ENCODE results near the gene ACER2. TPM values are rescaled to one million over a fixed set of nuclear protein-coding genes. Genes with fewer than 3 reads are reported as not detected.
A peak's percentile ranks its signal among the peaks of the same experiment; 100 is the strongest.

Gene ACER2
- total RNA-seq (2.0 TPM), polyA plus RNA-seq (0.71 TPM)
- long read RNA-seq, donor 1: 0 reads
- long read RNA-seq, donor 2: 0 reads
- long read RNA-seq, donor 3: 0 reads
- long read RNA-seq, donor 4: 0 reads
- long read RNA-seq, donor 5: 0 reads
- long read RNA-seq, donor 6, partial matches to known transcripts: 0 of 1 reads
- long read RNA-seq, donor 6, other reads (novel, unspliced or antisense): 0 of 1 reads
- long read RNA-seq, donor 7: 0 reads
- long read RNA-seq, donor 8: 0 reads
- long read RNA-seq, donor 9, partial matches to known transcripts: 0 of 1 reads
- long read RNA-seq, donor 9, other reads (novel, unspliced or antisense): 0 of 1 reads
- long read RNA-seq, donor 10: 0 reads

- peak; percentile 68 to 97 (median 92) for DNase-seq (ENCODE audit: low read depth in 6 of 9, low spot score in 9 of 9)
- Histone ChIP-seq H3K4me3 (ENCODE audit: low read length in 2 of 2) (peak within 1 kb of the TSS; percentile 75), H3K36me3 (ENCODE audit: control insufficient read depth in 2 of 2, insufficient read depth in 2 of 2, low read length in 1 of 2) (no peaks in the 10 kb centered on the region), H3K27me3 (ENCODE audit: control insufficient read depth in 2 of 2, insufficient read depth in 1 of 2, low read length in 1 of 2) (peaks cover 2% of the 10 kb centered on the region in 2 donors), H3K4me1 (ENCODE audit: control insufficient read depth in 2 of 2, insufficient read depth in 2 of 2, low read length in 2 of 2) (peaks cover 4 to 16% of the 10 kb centered on the region in 2 donors), H3K9me3 (ENCODE audit: control insufficient read depth in 2 of 2, insufficient read depth in 1 of 2, low read length in 1 of 2) (peaks cover 0 to 3% of the 10 kb centered on the region in 2 donors), H3K27ac (ENCODE audit: low read depth in 1 of 2, low read length in 1 of 2) (peak within 1 kb of the TSS; percentile 55 to 75)
- WGBS: under 1% methylated on average over 61 of the region's 61 CpGs
Observed at GRCh38 chr9:19408693-19409400, at the start of gene ACER2. Gene ACER2, plus strand, starts transcription at chr9:19409009. Its CDS starts 76 bp downstream, at chr9:19409085.

GRCh38 chr9:19369107-19369506 is 39.7 kb upstream of the ACER2 start:
- H3K27me3 ChIP-seq (ENCODE audit: control insufficient read depth in 2 of 2, insufficient read depth in 1 of 2, low read length in 1 of 2): no peaks in the 10 kb centered on the region
- peaks cover 20 to 56% of the 10 kb centered on the region in 2 donors for H3K36me3 ChIP-seq (ENCODE audit: control insufficient read depth in 2 of 2, insufficient read depth in 2 of 2, low read length in 1 of 2)
- H3K4me3 ChIP-seq (ENCODE audit: low read length in 2 of 2): no peak overlapping the region
- WGBS: 95% methylated on average over 2 of the region's 2 CpGs
- no peaks in the 10 kb centered on the region for H3K4me1 ChIP-seq (ENCODE audit: control insufficient read depth in 2 of 2, insufficient read depth in 2 of 2, low read length in 2 of 2)
- no peak for DNase-seq (ENCODE audit: low read depth in 6 of 9, low spot score in 9 of 9)
- no peaks in the 10 kb centered on the region for H3K9me3 ChIP-seq (ENCODE audit: control insufficient read depth in 2 of 2, insufficient read depth in 1 of 2, low read length in 1 of 2)
- H3K27ac ChIP-seq (ENCODE audit: low read depth in 1 of 2, low read length in 1 of 2): no peak overlapping the region

GRCh38 chr9:19371942-19372341 is 36.9 kb upstream of the ACER2 start:
- DNase-seq (ENCODE audit: low read depth in 6 of 9, low spot score in 9 of 9): no peak
- no peaks in the 10 kb centered on the region for H3K27me3 ChIP-seq (ENCODE audit: control insufficient read depth in 2 of 2, insufficient read depth in 1 of 2, low read length in 1 of 2)
- H3K4me1 ChIP-seq (ENCODE audit: control insufficient read depth in 2 of 2, insufficient read depth in 2 of 2, low read length in 2 of 2): no peaks in the 10 kb centered on the region
- 91% methylated on average over 5 of the region's 5 CpGs for WGBS
- H3K36me3 ChIP-seq (ENCODE audit: control insufficient read depth in 2 of 2, insufficient read depth in 2 of 2, low read length in 1 of 2): peaks cover 40 to 68% of the 10 kb centered on the region in 2 donors
- H3K4me3 ChIP-seq (ENCODE audit: low read length in 2 of 2): no peak overlapping the region
- no peaks in the 10 kb centered on the region for H3K9me3 ChIP-seq (ENCODE audit: control insufficient read depth in 2 of 2, insufficient read depth in 1 of 2, low read length in 1 of 2)
- H3K27ac ChIP-seq (ENCODE audit: low read depth in 1 of 2, low read length in 1 of 2): no peak overlapping the region

GRCh38 chr9:19372567-19372966 is 36.2 kb upstream of the ACER2 start:
- Histone ChIP-seq H3K27me3 (ENCODE audit: control insufficient read depth in 2 of 2, insufficient read depth in 1 of 2, low read length in 1 of 2) (no peaks in the 10 kb centered on the region), H3K9me3 (ENCODE audit: control insufficient read depth in 2 of 2, insufficient read depth in 1 of 2, low read length in 1 of 2) (no peaks in the 10 kb centered on the region), H3K36me3 (ENCODE audit: control insufficient read depth in 2 of 2, insufficient read depth in 2 of 2, low read length in 1 of 2) (peaks cover 45 to 71% of the 10 kb centered on the region in 2 donors), H3K27ac (ENCODE audit: low read depth in 1 of 2, low read length in 1 of 2) (no peak overlapping the region), H3K4me3 (ENCODE audit: low read length in 2 of 2) (no peak overlapping the region), H3K4me1 (ENCODE audit: control insufficient read depth in 2 of 2, insufficient read depth in 2 of 2, low read length in 2 of 2) (no peaks in the 10 kb centered on the region)
- 98% methylated on average over 8 of the region's 8 CpGs for WGBS
- DNase-seq (ENCODE audit: low read depth in 6 of 9, low spot score in 9 of 9): no peak

DNA sequence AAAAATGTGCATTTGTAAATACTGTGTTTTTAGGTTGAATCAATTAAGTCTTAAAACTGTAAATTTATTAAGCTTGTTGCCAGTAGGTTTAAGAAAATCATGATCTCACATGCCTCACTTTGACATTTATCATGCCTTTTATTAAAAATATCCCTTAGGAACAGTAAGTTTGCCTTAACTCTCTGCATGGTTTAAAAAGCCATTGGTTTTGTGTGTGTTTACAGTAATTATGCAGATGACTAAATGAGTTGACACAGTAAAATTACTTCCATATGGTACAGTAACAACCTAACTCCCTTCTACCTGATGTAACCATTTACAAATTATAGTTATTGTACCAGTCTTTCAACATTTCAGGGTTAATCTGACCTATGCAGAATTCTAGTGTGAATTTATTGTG is 35.3 kb upstream of the ACER2 start:
- Histone ChIP-seq H3K27me3 (ENCODE audit: control insufficient read depth in 2 of 2, insufficient read depth in 1 of 2, low read length in 1 of 2) (no peaks in the 10 kb centered on the region), H3K4me1 (ENCODE audit: control insufficient read depth in 2 of 2, insufficient read depth in 2 of 2, low read length in 2 of 2) (peaks cover 3 to 6% of the 10 kb centered on the region in 2 donors), H3K9me3 (ENCODE audit: control insufficient read depth in 2 of 2, insufficient read depth in 1 of 2, low read length in 1 of 2) (no peaks in the 10 kb centered on the region), H3K27ac (ENCODE audit: low read depth in 1 of 2, low read length in 1 of 2) (no peak overlapping the region), H3K4me3 (ENCODE audit: low read length in 2 of 2) (no peak overlapping the region), H3K36me3 (ENCODE audit: control insufficient read depth in 2 of 2, insufficient read depth in 2 of 2, low read length in 1 of 2) (peaks cover 52 to 77% of the 10 kb centered on the region in 2 donors)
- DNase-seq (ENCODE audit: low read depth in 6 of 9, low spot score in 9 of 9): no peak

DNA sequence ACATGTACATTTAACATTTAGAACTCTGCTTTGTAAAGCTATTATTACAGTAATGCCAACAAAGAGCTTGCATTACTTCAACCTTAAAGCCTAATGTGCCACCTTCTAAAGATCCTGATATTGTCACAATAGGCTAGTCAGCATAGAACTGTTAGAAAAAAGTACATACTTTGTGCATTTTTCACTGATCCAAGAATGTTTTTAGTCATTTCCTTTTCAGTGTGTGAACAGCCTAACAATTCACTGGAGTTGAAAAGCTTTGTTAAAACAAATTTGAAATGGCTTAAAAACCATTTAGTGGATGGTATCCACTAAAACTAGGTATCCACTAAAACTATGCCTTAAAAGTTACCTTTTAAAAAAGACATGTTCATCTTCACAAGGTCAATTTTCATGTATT is 33.3 kb upstream of the ACER2 start:
- no peak overlapping the region for H3K27ac ChIP-seq (ENCODE audit: low read depth in 1 of 2, low read length in 1 of 2)
- peaks cover 0 to under 1% of the 10 kb centered on the region in 2 donors for H3K9me3 ChIP-seq (ENCODE audit: control insufficient read depth in 2 of 2, insufficient read depth in 1 of 2, low read length in 1 of 2)
- peaks cover 39 to 68% of the 10 kb centered on the region in 2 donors for H3K36me3 ChIP-seq (ENCODE audit: control insufficient read depth in 2 of 2, insufficient read depth in 2 of 2, low read length in 1 of 2)
- no peak overlapping the region for H3K4me3 ChIP-seq (ENCODE audit: low read length in 2 of 2)
- H3K27me3 ChIP-seq (ENCODE audit: control insufficient read depth in 2 of 2, insufficient read depth in 1 of 2, low read length in 1 of 2): no peaks in the 10 kb centered on the region
- peaks cover 9 to 10% of the 10 kb centered on the region in 2 donors for H3K4me1 ChIP-seq (ENCODE audit: control insufficient read depth in 2 of 2, insufficient read depth in 2 of 2, low read length in 2 of 2)
- no peak for DNase-seq (ENCODE audit: low read depth in 6 of 9, low spot score in 9 of 9)

DNA sequence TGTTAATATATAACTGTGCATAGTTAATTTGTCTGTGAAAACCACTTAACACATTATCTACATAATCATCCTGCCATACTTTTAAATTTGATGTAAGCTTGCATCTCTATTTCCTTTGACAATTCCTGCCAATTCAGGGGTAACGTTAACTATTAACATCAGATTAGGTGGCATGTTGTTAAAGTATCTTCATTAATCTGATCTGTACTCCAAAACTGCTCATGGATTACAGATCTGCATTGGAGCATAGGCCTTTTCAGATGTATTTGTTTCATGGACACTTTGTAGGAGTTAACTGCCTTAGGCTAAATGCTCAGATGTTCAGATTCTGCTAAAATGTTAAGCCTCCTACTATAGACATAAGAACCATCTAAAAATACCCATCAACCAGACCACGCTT is 31.9 kb upstream of the ACER2 start:
- H3K27ac ChIP-seq (ENCODE audit: low read depth in 1 of 2, low read length in 1 of 2): no peak overlapping the region
- 95% methylated on average over 2 of the region's 2 CpGs for WGBS
- peaks cover 12% of the 10 kb centered on the region in 2 donors for H3K4me1 ChIP-seq (ENCODE audit: control insufficient read depth in 2 of 2, insufficient read depth in 2 of 2, low read length in 2 of 2)
- no peak for DNase-seq (ENCODE audit: low read depth in 6 of 9, low spot score in 9 of 9)
- H3K27me3 ChIP-seq (ENCODE audit: control insufficient read depth in 2 of 2, insufficient read depth in 1 of 2, low read length in 1 of 2): no peaks in the 10 kb centered on the region
- peaks cover 39 to 61% of the 10 kb centered on the region in 2 donors for H3K36me3 ChIP-seq (ENCODE audit: control insufficient read depth in 2 of 2, insufficient read depth in 2 of 2, low read length in 1 of 2)
- no peak overlapping the region for H3K4me3 ChIP-seq (ENCODE audit: low read length in 2 of 2)
- H3K9me3 ChIP-seq (ENCODE audit: control insufficient read depth in 2 of 2, insufficient read depth in 1 of 2, low read length in 1 of 2): peaks cover 0 to 2% of the 10 kb centered on the region in 2 donors

GRCh38 chr9:19378164-19378563 is 30.6 kb upstream of the ACER2 start:
- H3K4me1 ChIP-seq (ENCODE audit: control insufficient read depth in 2 of 2, insufficient read depth in 2 of 2, low read length in 2 of 2): peaks cover 12% of the 10 kb centered on the region in 2 donors
- H3K27me3 ChIP-seq (ENCODE audit: control insufficient read depth in 2 of 2, insufficient read depth in 1 of 2, low read length in 1 of 2): no peaks in the 10 kb centered on the region
- peaks cover 0 to 2% of the 10 kb centered on the region in 2 donors for H3K9me3 ChIP-seq (ENCODE audit: control insufficient read depth in 2 of 2, insufficient read depth in 1 of 2, low read length in 1 of 2)
- 88% methylated on average over 4 of the region's 4 CpGs for WGBS
- no peak for DNase-seq (ENCODE audit: low read depth in 6 of 9, low spot score in 9 of 9)
- H3K36me3 ChIP-seq (ENCODE audit: control insufficient read depth in 2 of 2, insufficient read depth in 2 of 2, low read length in 1 of 2): peaks cover 35 to 54% of the 10 kb centered on the region in 2 donors
- H3K4me3 ChIP-seq (ENCODE audit: low read length in 2 of 2): peak overlapping the region in 1 of 2 donors; percentile 64
- no peak overlapping the region for H3K27ac ChIP-seq (ENCODE audit: low read depth in 1 of 2, low read length in 1 of 2)

GRCh38 chr9:19378647-19379046 is 30.2 kb upstream of the ACER2 start:
- Histone ChIP-seq H3K9me3 (ENCODE audit: control insufficient read depth in 2 of 2, insufficient read depth in 1 of 2, low read length in 1 of 2) (peaks cover 0 to 2% of the 10 kb centered on the region in 2 donors), H3K4me3 (ENCODE audit: low read length in 2 of 2) (peak overlapping the region in 1 of 2 donors; percentile 64), H3K27ac (ENCODE audit: low read depth in 1 of 2, low read length in 1 of 2) (no peak overlapping the region), H3K27me3 (ENCODE audit: control insufficient read depth in 2 of 2, insufficient read depth in 1 of 2, low read length in 1 of 2) (no peaks in the 10 kb centered on the region), H3K36me3 (ENCODE audit: control insufficient read depth in 2 of 2, insufficient read depth in 2 of 2, low read length in 1 of 2) (peaks cover 35 to 54% of the 10 kb centered on the region in 2 donors), H3K4me1 (ENCODE audit: control insufficient read depth in 2 of 2, insufficient read depth in 2 of 2, low read length in 2 of 2) (peaks cover 12% of the 10 kb centered on the region in 2 donors)
- DNase-seq (ENCODE audit: low read depth in 6 of 9, low spot score in 9 of 9): no peak
- WGBS: 59% methylated on average over 7 of the region's 7 CpGs

All from thymus (tissue), 14 donors.